A549 treated with ZK216348 at 1 μM for 4 hours (cell line): ENCODE measurements around the gene DPEP1. TPM values are rescaled to one million over a fixed set of nuclear protein-coding genes. Genes with fewer than 3 reads are reported as not detected.

ENCODE experiments used
- total RNA-seq: library from RNA; stranded (reverse); fragments of 200-300 nt; extraction: Qiagen RNA extraction; gene quantifications from 5 replicates; pipeline ENCODE4 v1.2.3, GENCODE V29; 2022; ENCODE audit warnings: low read depth

The DPEP1 gene
- 0.53 to 1.2 TPM (median 1.1 TPM) in 5 replicates for total RNA-seq

DNA sequence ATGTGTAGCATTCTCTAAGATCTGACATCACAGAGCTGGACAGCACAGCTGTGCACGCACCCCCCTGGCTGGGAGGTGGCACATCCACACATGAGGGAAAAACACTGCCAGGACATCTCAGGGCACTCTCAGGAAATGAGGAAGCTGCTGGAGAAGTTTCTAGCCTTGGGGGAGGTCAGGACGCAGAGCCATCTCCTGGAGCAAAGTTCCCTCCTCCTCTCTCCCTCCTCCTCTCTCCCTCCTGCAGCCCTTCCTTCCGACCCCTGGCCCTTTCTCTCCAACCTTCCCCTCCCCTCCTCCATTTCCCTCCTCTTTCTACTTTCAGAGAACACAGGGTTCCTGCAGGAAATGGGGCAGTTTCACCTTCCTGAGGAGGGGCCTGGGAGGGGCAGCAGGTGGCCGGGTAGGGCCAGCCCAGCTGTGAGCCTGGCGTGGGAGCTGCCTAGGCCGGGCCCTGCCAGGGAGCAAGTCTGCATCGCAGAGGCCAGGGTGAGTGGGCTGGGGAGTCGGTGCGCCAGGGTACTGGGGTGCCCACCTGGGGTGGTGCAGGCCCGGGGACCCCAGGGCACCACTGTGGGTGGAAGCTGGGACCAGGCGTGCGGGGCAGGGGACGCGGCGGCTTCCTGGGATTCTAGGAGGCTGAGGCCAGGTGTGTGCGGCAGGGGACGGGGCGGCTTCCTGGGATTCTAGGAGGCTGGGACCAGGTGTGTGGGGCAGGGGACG, at the start of gene DPEP1:
DPEP1 (plus strand) TSS at position 412 of the 723 bp plus-strand sequence. CDS start 16,769 bp downstream, outside the sequence.

DNA sequence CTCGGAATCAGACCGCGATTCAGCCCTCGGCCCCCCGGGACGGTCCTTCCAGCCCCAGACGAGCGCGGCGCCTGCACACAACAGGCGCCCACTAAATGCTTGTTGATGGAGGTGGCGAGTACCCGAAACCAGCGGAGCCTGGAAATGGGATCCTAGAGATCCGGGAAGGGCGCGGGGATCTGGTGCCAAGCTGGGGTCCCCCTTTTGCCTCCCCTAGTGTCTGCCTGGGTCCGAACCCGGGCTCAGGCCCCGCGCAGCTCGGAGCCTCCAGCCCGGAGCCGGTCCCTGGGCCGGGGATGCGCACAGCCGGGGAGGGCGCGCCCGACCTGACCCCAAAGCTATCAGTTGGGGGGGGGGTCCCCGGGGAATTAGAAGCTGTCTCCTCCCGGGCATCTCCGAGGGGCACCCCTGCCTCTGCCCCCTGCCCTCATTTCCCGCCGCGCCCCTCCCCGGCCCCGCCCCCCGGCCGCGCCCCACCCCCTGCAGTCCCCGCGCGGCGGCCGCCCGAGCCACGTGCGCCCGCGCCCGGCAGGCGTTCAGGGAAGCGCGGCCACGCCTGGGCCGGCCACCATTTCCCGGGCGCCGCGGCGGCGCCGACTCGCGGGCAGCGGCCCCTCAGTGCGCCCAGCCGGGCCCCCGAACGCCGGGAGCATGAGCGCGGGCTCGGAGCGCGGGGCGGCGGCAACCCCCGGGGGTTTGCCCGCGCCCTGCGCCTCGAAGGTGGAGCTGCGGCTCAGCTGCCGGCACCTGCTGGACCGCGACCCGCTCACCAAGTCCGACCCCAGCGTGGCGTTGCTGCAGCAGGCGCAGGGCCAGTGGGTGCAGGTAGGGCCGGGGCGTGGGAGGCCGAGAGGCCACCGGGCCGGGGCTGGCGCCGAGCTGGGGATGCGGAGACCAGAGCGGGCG, 37.9 kb upstream of the DPEP1 start, which contains the start of gene CPNE7:
CPNE7 (plus strand) TSS at position 512 of the 906 bp plus-strand sequence; CDS start at position 652, 140 bp downstream.

DNA sequence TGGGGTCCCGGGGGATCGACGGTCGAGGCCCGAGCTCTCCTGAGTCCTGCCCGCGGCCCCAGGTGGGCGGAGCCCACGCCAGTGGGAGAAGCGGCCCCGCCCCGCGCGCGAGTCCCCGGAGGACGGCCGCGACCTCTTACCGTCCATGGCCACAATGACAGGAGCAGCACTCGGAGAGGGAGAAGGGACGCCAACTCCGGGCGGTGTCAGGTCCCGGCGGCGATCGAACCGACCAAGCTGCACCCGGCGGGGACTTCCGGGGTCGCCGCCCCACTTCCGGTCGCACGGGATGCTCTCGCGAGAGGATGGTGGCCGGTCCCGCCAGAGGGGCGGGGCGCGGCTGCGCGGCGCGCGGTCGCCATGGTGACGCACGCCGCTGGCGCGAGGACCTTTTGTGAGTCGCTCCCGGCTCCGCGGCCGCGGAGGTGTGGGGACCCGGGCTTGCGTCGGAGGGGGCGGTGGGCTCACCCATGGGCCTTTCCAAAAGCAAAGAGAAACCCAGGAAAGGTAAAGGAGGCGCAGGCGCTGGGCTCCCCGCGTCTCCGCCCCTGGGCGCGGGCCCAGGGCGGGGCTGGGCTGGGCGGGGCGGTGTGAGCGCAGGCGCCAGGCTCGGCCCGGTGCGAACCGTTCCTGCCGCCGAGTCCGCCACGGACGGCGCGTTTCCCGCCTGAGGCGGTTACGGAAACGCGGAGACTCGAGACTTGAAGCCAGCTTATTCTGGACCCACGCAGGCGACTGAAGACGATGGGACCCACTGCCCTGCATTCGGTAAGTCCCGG, 44.2 kb downstream of the DPEP1 start, which contains the start of the genes CHMP1A and SPATA33:
CHMP1A (minus strand) TSS at position 267 of the 779 bp plus-strand sequence; CDS start at position 147, 120 bp downstream.
SPATA33 (plus strand) TSS at position 395 of the 779 bp plus-strand sequence; CDS start at position 471, 76 bp downstream.

DNA sequence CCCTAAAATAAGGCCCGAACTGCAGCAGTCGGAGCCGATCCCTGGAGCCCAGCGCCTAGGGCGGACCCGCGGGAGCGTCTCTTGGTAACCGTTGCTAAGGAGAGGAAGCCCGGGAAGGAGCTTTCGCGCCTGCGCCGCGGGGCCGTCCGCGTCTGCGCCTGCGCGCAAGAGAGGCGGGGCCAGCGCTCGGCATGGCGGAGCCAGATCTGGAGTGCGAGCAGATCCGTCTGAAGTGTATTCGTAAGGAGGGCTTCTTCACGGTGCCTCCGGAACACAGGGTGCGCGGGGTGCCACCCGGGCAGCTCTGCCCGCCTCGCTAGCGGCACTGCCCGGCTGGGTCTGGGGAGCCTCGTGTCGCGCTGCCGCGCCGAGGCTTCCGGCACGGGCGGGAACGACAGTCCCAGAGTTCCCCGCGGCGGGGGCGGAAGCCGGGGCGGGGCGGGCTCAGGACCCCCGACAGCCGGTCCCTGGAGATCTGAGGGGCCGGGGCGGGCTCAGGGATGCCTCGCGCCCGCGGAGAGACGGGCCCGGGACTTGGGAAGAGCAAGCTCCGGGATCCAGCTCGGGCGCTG, 73.2 kb downstream of the DPEP1 start, which contains the start of gene CDK10:
CDK10 (plus strand) TSS at position 170 of the 572 bp plus-strand sequence; CDS start at position 192, 22 bp downstream.

Other genes starting within 250 kb of the DPEP1 start
- 66.2 to 118 TPM (median 108 TPM) in 5 replicates for gene ANKRD11, start 123.1 kb upstream of the DPEP1 start, total RNA-seq
- gene SPG7, start 105.2 kb upstream of the DPEP1 start, total RNA-seq, result 78.5 to 109 TPM (median 97.7 TPM) in 5 replicates
- gene RPL13, start 53.0 kb upstream of the DPEP1 start, total RNA-seq, result 2,792 to 4,545 TPM (median 4,250 TPM) in 5 replicates
- gene CPNE7, start 37.9 kb upstream of the DPEP1 start, total RNA-seq, result 47.2 to 79.8 TPM (median 72.6 TPM) in 5 replicates
- 69.7 to 101 TPM (median 95.5 TPM) in 5 replicates for gene CHMP1A, start 44.1 kb downstream of the DPEP1 start, total RNA-seq
- gene SPATA33, start 44.2 kb downstream of the DPEP1 start, total RNA-seq, result 12.3 to 17.6 TPM (median 15.9 TPM) in 5 replicates
- gene CDK10, start 73.0 kb downstream of the DPEP1 start, total RNA-seq, result 36.7 to 66.1 TPM (median 44.0 TPM) in 5 replicates
- gene SPATA2L, start 88.1 kb downstream of the DPEP1 start, total RNA-seq, result 6.7 to 15.9 TPM (median 12.0 TPM) in 5 replicates
- 2.4 to 6.2 TPM (median 4.6 TPM) in 5 replicates for gene VPS9D1, start 107.3 kb downstream of the DPEP1 start, total RNA-seq
- 14.1 to 20.7 TPM (median 18.4 TPM) in 5 replicates for gene ZNF276, start 107.9 kb downstream of the DPEP1 start, total RNA-seq
- gene FANCA, start 203.0 kb downstream of the DPEP1 start, total RNA-seq, result 25.6 to 42.4 TPM (median 35.3 TPM) in 5 replicates
- gene SPIRE2, start 214.8 kb downstream of the DPEP1 start, total RNA-seq, result 5.1 to 10.1 TPM (median 8.1 TPM) in 5 replicates